Measurements from ENCODE around the gene TARS1.

- TF ChIP-seq CTCF (conservative IDR thresholded peaks at IDR 0.05; ENCODE audit: low read depth, low read length): no peak
- TF ChIP-seq RFX5 (IDR thresholded peaks at IDR 0.05; ENCODE audit: low read depth, low read length): no peak
- TF ChIP-seq POLR2A (IDR thresholded peaks at IDR 0.05; ENCODE audit: low read depth, low read length): no peak
- TF ChIP-seq BHLHE40 (IDR thresholded peaks at IDR 0.05; ENCODE audit: low read depth, low read length): no peak
- TF ChIP-seq SMC3 (IDR thresholded peaks at IDR 0.05; ENCODE audit: low read depth, low read length): no peak
- TF ChIP-seq CHD1 (IDR thresholded peaks at IDR 0.05; ENCODE audit: low read depth, low read length): no peak
- no peak for TF ChIP-seq CEBPB (IDR thresholded peaks at IDR 0.05; ENCODE audit: low read depth, low read length)
- TF ChIP-seq FOS (IDR thresholded peaks at IDR 0.05; ENCODE audit: low read depth, low read length): no peak
These were observed 40.1 kb upstream of the TARS1 start for GRCh38 chr5:33400675-33401074.

All from IMR-90 (cell line).